Left lung (tissue), 10 donors: ENCODE measurements around the gene PDIA6. TPM values are rescaled to one million over a fixed set of nuclear protein-coding genes. Genes with fewer than 3 reads are reported as not detected.
A peak's percentile ranks its signal among the peaks of the same experiment; 100 is the strongest.

Source experiments
- ATAC-seq: fragments of 200-7000 bp; cut with Tn5 transposase; one replicate; pipeline ENCODE4 v1.9.1; 2020; ENCODE audit warnings: moderate library complexity
- DNase-seq, 4 donors: peaks; one replicate each; pipeline ENCODE4 v3.0.0-alpha.2; 2013 to 2020
- H3K27ac ChIP-seq, 2 donors: fragments of 200-600 bp; sonication (generic) in 1 of 2; one replicate each; pipeline versions ENCODE4 v1.5.0 to v1.8.0; 2020 to 2021
- H3K27me3 ChIP-seq, 2 donors: fragments of 200-600 bp; sonication (generic) in 1 of 2; one replicate each; pipeline versions ENCODE4 v1.5.0 to v1.8.0; 2020 to 2021
- H3K36me3 ChIP-seq, 2 donors: fragments of 200-600 bp; sonication (generic) in 1 of 2; one replicate each; pipeline versions ENCODE4 v1.5.0 to v1.8.0; 2020 to 2021
- H3K4me1 ChIP-seq, 2 donors: fragments of 200-600 bp; one replicate each; pipeline ENCODE4 v1.8.0; 2021
- H3K4me3 ChIP-seq, 2 donors: fragments of 200-600 bp; sonication (generic) in 1 of 2; one replicate each; pipeline versions ENCODE4 v1.5.0 to v1.8.0; 2020 to 2021; ENCODE audit warnings: mild to moderate bottlenecking in 1 of 2
- H3K9me3 ChIP-seq, 2 donors: fragments of 200-600 bp; sonication (generic) in 1 of 2; one replicate each; pipeline versions ENCODE4 v1.5.0 to v1.8.0; 2020 to 2021
- intact Hi-C, 2 donors: fragments of 100-400 bp; cut with DNase I; formaldehyde crosslinking; loops; one replicate each; pipeline versions ENCODE4 v1.11.2 to v1.14.2; 2022
- polyA plus RNA-seq, 6 donors: library from polyadenylated mRNA; unstranded; fragments of 120-200 nt; gene quantifications; one replicate each; pipeline ENCODE4 v1.2.1, GENCODE V29; 2013; ENCODE audit not compliant: insufficient read length in 6 of 6
- total RNA-seq, 2 donors: library from RNA; stranded (reverse); fragmentation: NEBNext Ultra II Directional; extraction: Animal tissue kit (Norgen Biotek cat#: 25700); gene quantifications; one replicate each; pipeline ENCODE4 v1.2.1, GENCODE V29; 2021
- TF ChIP-seq, protein P1 (sequence below), 2 donors: fragments of 200-600 bp; sonication (generic) in 1 of 2; IDR thresholded peaks; one replicate each; pipeline versions ENCODE4 v1.5.0 to v1.8.0; 2021; ENCODE audit warnings: antibody characterized with exemption in 2 of 2
- donor health status: DM: no; HTN: yes; CAD: no.
- donor health status: DM: no; HTN: no; CAD: no.

PDIA6 gene
- total and polyA plus RNA-seq, 8 donors = 239 to 341 (median 277) TPM

DNA sequence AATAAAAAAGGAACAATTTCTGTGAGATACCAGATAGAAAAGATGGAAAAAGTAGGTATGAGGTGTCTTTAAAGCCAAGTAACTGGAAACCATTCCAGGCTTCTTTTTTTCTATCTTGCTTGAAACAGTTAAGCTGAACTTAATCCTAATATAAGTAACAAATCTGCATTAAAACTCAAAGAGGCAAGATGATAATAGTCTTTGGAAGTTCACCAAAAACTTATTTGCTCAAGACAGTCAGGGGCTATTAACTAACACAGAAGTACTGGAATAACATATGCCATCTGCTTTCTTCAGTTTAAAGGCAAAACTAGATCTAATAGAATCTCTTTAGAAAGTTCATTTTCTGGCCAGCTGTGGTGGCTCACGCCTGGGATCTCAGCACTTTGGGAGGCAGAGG lies 18.8 kb downstream of the PDIA6 start:
- intact Hi-C loops = no loop called here
- TF ChIP-seq, protein P1, sequence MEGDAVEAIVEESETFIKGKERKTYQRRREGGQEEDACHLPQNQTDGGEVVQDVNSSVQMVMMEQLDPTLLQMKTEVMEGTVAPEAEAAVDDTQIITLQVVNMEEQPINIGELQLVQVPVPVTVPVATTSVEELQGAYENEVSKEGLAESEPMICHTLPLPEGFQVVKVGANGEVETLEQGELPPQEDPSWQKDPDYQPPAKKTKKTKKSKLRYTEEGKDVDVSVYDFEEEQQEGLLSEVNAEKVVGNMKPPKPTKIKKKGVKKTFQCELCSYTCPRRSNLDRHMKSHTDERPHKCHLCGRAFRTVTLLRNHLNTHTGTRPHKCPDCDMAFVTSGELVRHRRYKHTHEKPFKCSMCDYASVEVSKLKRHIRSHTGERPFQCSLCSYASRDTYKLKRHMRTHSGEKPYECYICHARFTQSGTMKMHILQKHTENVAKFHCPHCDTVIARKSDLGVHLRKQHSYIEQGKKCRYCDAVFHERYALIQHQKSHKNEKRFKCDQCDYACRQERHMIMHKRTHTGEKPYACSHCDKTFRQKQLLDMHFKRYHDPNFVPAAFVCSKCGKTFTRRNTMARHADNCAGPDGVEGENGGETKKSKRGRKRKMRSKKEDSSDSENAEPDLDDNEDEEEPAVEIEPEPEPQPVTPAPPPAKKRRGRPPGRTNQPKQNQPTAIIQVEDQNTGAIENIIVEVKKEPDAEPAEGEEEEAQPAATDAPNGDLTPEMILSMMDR (IDR thresholded peaks at IDR 0.05) = no peak
- DNase-seq = no peak

DNA sequence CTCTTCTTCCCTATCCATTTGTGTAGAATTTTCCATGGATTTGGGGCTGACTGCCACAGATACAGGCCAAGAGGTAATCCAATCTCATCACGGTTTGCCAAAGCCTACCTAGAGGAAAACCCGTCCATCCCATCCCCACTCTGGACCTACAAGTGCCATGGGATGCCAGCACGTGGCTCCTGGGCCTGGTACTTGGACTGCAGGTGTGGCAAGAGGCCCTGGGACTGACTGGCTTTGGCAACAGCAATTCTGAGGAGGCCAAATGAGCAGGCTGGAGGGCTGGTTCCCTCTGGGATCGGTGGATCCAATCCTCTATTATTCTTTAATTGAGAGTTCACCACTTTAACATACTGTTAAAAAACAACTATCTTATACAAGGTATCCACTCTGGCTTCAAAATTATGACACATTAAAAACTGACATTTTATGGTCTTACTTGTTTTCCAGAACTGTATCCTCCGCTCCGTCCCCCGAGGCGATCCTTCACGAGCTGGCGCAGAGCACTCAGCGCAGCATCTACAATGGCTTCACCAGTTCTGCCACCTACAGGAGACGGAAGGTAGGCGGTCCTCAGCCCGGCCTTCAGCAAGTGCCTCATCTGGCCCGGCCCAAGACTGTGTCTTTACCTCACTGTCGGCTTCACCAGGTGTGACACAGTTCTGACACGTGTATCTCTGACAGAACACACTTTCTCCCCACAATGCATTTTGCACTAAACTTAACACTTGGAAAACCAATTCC lies 19.8 kb downstream of the PDIA6 start:
- no peak overlapping the region for H3K27ac ChIP-seq
- TF ChIP-seq, protein P1 (IDR thresholded peaks at IDR 0.05) = no peak
- intact Hi-C loops = no loop called here
- no peaks in the 10 kb centered on the region for H3K27me3 ChIP-seq
- H3K4me3 ChIP-seq = no peak overlapping the region
- H3K9me3 ChIP-seq = no peaks in the 10 kb centered on the region
- no peak for DNase-seq
- ATAC-seq = no peak
- H3K4me1 ChIP-seq = peaks cover 0 to 2% of the 10 kb centered on the region in 2 donors
- peaks cover 0 to 100% of the 10 kb centered on the region in 2 donors for H3K36me3 ChIP-seq

More for the DNA sequence above, 18.8 kb downstream of the PDIA6 start:
- Histone ChIP-seq H3K4me1 (peaks cover 0 to 2% of the 10 kb centered on the region in 2 donors), H3K9me3 (no peaks in the 10 kb centered on the region), H3K36me3 (peaks cover 0 to 100% of the 10 kb centered on the region in 2 donors), H3K4me3 (no peak overlapping the region), H3K27ac (no peak overlapping the region), H3K27me3 (no peaks in the 10 kb centered on the region)
- ATAC-seq = no peak

DNA sequence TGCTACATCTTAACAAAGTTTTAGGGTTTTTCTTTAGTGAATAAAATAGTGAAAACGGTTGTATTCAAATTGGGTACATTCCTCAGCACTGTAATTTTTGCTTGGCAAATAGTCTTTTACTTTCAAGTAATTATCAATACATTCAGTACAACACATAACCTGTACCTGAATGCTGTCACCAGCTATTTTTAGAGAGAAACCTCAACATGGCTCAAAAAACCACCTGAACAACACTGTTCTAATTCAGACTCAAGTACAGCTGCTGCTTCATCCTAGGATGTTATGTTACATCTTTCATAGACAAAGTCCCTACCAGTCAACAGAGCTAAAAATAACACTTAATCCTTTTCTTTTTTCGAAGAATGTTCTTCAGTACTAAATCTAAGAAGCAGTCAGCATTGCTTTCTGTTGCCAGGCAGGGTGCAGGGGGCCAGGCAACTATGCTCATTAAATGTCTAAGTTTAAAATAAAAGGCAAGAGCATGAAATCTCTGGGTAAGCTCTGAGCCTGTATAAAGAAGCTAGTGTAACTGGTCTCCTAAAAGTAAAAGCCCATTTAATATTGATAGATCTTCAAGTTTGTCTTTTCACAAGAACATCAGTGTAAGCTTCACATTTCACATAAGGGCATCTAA lies 20.5 kb downstream of the PDIA6 start:
- H3K4me3 ChIP-seq = no peak overlapping the region
- DNase-seq (no peak), ATAC-seq (no peak)
- H3K36me3 ChIP-seq = peaks cover 0 to 100% of the 10 kb centered on the region in 2 donors
- H3K9me3 ChIP-seq = no peaks in the 10 kb centered on the region
- H3K27me3 ChIP-seq = no peaks in the 10 kb centered on the region
- peaks cover 0 to 2% of the 10 kb centered on the region in 2 donors for H3K4me1 ChIP-seq
- TF ChIP-seq, protein P1 (IDR thresholded peaks at IDR 0.05) = no peak
- no peak overlapping the region for H3K27ac ChIP-seq
- intact Hi-C loops = no loop called here

DNA sequence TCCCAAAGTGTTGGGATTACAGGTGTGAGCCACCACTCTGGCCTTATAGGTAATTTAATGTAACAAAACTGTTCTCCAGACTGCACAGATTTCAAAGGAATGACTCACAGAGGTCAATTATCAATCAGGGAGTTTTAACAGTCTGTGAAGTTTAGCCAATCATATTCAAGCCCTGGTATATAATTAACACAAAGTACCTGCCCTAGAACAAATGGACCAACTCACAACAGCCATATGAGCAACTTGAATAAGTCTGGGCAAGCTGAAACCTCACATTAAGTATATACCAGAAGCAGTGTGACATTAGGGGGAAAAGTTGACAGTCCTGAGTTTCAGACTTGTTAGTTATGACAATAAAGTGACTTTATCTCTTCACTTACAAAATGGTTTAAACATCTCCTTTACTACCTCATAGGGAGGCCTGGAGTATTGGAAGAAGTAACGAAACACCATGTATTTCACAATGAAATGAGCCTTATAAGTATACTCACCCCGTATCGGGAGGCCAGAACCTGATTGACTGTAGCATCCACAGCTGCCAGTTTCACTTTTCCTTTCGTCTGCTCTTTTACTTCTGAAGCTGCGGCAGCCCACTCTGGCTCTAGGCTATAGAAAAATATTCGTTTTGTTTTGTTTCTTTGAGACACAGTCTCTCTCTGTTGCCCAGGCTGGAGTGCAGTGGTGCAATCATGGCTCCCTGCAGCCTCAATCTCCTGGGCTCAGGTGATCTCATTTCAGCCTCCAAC lies 22.2 kb downstream of the PDIA6 start:
- TF ChIP-seq, protein P1 (IDR thresholded peaks at IDR 0.05) = no peak
- Histone ChIP-seq H3K9me3 (no peaks in the 10 kb centered on the region), H3K27ac (no peak overlapping the region), H3K27me3 (no peaks in the 10 kb centered on the region), H3K4me3 (no peak overlapping the region), H3K36me3 (peaks cover 0 to 100% of the 10 kb centered on the region in 2 donors), H3K4me1 (peaks cover 0 to 2% of the 10 kb centered on the region in 2 donors)
- intact Hi-C loops = no loop called here
- DNase-seq (no peak), ATAC-seq (peak; percentile 5)

DNA sequence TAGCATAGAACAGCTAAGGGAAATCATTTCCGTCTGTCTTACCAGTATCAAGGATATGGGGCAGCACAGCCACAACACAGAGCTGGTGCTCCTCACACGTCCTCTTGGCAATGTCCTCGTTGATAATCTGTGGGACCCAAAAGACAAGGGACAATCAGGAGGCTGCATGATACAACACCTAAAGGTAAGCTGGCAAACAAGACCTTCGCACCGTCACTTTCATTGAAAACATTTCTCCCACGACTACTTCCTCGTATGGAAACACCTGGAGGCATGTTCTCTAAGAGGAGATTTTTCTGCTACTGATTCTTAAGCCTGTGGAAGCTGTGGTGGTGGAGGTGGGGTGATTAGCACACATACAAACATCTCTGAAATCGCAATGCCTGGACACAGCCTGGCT lies 23.7 kb downstream of the PDIA6 start:
- DNase-seq (no peak), ATAC-seq (no peak)
- H3K36me3 ChIP-seq = peaks cover 0 to 100% of the 10 kb centered on the region in 2 donors
- no peak overlapping the region for H3K4me3 ChIP-seq
- H3K4me1 ChIP-seq = peaks cover 0 to 2% of the 10 kb centered on the region in 2 donors
- H3K27ac ChIP-seq = no peak overlapping the region
- no peaks in the 10 kb centered on the region for H3K27me3 ChIP-seq
- no peaks in the 10 kb centered on the region for H3K9me3 ChIP-seq
- TF ChIP-seq, protein P1 (IDR thresholded peaks at IDR 0.05) = no peak
- intact Hi-C loops = no loop called here
